ENCODE results near the gene NRP2. TPM values are rescaled to one million over a fixed set of nuclear protein-coding genes. Genes with fewer than 3 reads are reported as not detected.

Gene NRP2
- polyA plus RNA-seq, 1 donor = 63.7 TPM

DNA sequence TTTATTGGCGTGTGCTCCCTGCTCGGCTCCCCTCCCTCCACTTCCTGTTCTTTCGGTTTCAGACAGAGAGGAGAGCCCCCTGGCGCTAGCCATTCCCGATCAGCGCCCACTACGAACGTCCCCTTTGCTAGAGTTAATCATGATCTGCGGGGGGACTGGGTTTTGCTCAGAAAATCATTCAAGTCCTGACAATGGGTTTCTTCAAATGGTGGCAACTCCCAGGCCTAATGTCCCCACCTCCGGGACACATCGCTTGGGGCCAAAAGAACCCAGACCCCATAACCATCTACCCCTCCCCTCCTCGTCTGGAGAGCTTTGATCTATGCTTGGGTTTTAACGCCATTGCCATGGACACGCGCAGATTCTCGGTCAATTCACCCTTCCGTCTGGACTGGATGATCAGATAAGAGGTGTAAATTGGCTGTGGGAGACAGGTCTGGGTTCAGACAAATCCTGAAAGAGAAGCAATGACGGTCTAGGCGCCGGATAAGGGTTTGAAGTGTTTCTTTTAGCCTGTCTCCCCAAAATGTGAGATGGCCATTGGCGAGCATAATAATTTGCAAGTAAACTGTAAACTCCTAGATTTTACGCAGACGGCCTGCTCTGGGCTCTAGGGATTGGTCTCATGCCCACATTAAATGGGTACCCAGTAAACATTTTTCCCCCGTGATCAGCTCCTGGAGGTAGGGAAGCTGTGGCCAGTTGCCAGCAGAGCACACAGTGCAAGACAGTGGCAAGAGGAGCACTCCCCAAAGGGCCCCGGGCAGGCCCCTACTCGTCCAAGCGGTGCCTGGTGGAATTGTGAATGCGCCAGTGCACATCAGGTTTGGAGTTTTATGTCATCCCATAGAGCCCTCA is 4.7 kb downstream of the NRP2 start:
- no peak for DNase-seq

GRCh38 chr2:205687641-205687956 is 5.3 kb downstream of the NRP2 start:
- no peak for DNase-seq

DNA sequence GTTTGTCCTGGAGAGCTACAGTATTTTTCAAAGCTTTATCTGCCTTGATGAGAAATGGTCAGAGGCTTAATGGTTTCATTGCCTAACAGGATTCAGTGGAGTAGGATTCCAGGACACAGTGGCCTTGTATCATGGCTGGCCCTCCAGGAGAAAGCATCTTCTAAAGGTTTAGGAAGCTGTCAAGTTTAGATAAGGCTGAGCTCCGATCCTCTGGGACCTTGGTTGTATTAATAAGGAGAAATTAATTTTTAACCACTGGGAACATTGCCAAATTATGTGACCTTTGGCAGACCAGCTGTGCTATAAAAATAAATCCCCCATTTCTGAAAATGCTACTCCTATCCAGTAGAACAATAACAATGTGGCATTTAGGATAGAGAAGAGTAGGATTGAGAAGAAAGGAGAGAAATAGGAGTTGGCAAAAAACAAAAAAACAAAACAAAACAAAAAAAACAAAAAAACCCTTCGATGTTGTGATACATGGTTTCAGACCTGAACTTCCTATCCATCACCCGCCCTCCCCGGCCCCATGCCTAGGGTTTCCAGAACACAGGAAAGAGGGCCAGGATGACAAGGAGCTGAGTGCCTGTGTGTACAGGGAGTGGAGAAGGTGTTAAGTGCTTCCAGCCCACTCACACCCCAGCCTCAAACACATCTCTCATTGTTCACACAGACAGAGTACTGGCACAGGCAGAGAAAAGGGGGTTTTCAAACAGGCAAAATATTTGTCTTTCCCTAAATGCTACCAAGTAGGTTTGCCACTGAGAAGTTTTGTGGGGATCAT is 6.3 kb downstream of the NRP2 start:
- no peak for DNase-seq

DNA sequence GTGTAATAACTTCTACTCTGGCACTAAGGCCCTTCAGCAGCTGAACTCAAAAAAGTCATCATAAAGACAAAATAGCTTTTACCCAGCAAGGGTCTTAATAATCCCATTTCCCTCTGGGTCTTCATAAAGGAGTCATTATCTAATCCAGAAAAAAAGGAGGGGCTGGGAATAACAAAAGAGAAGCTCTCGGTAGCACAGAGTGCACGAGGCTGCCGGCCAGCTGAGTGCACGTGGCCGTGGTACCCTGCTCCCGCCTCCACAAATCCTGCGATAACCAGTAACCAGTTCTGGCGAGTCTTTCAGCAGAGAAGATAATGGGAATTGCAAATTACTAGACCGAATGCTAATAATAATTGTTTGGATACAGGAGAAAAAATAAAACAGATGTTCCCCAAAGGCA is 7.5 kb downstream of the NRP2 start:
- DNase-seq = no peak

- DNase-seq = no peak
These were observed 9.8 kb downstream of the NRP2 start for GRCh38 chr2:205692104-205692503.

DNA sequence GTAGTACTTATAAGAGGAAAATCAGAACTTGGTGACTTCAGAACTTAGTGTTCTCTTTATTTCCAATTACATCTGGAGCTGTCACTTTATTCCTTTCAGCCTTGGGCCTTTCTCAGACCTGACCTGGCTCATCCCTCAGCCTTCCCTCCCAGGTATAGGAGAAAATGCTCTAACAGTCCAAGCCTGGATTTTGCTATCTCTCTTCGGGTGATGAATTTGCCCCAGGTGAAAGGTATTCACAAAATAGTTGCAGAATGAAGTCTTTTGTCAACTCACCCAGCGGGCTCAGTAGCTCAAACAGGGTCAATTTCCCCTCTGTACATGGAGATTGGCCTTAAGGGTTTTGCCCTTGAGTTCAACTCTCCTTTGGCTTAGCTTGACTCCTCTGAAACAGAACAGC is 12.0 kb downstream of the NRP2 start:
- no peak for DNase-seq

- no peak for DNase-seq
These were observed 13.2 kb downstream of the NRP2 start for GRCh38 chr2:205695460-205695991.

DNA sequence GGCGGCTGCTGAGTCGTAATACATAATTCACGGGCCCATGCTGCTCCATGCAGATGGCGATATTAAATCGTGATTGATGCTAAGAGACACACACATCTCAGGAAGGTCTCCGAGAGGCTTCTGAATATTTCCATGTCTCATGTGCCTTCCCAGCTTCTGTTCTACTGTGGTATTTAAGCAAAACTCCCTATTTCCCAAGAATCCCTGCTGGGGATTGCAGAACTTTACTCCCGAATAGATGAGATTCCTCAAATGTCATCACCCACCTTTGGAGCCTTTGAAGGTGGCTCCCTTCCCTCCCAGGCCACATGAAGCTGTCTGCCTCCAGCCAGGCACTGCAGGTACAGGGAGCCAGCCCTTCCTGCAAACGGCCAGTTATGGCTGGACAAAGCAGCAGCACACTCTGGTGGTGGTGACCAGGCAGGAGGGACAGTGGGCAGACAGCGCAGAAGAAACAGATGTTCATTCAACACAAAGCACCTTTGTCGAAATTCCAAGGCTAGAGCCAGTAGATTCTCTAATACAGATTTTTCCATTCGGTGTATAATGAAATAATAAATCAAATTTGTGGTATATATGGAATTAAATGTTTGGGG is 14.1 kb downstream of the NRP2 start:
- no peak for DNase-seq

DNA sequence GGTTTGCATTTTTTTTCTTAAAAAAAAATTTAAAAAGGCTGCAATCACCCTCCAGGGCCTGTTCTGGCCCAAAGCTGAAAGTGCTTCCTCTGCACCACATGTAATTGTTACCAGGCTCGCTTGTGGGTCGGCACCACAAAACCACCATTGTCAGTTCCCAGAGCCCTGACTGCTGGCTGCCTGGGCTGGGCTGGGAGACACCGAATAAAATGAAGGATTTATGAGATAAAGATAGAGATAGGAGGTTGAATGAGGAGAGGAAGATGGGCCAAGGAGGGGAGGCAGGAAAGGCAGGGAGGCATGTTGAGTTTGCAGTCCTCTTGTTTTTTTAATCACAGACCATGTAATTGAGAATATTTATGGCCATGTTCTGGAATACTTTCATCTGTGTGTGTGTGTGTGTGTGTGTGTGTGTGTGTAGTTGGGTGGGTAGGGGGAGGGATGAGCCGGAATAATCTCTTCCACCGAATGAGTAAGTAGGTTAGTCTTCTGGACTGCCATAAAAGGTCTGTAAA is 14.7 kb downstream of the NRP2 start:
- no peak for DNase-seq

DNA sequence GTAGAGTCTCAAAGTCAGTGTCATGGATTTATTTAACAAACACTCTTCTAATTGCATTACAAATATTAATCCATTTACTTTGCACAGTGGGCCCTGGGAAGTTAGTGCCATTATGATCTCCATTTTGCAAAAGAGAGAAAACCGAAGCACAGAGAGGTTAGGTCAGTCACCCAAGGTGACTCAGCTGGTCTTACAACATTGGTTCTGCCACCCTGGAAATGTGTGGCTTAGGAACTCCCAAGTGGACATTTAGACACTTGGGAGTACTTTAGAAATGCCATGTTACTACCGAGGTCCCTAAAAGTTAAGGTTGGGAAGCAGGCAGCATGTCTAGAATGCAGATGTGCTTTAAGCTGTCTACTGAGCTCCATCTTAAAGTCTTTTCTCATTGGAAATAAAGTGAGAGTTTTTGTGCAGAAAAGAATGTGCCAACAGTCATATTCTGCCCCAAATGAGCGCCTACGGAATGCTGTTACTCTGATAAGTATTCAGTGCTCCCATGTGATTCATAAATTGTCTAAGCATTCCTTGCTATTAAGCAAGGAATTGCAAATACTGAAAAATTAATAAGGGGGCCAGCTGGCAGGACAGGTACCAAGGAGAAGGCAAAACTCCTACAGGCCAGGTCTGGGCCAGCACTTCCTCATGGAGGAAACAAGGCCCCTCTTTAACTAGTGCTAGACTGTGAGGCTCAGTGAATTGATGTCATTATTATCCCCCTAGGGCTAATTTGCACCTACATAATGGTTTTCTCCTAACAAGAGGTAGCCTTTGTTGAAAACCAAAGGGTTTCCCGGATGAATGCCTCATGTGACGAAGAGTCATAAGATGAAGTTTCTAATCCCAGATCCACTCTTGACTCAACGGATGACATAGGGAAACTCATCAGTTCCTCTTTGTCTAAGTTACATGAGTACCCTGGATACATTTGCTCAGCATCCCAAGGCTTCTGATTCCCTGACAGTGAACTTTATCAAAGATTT is 16.3 kb downstream of the NRP2 start:
- no peak for DNase-seq

DNA sequence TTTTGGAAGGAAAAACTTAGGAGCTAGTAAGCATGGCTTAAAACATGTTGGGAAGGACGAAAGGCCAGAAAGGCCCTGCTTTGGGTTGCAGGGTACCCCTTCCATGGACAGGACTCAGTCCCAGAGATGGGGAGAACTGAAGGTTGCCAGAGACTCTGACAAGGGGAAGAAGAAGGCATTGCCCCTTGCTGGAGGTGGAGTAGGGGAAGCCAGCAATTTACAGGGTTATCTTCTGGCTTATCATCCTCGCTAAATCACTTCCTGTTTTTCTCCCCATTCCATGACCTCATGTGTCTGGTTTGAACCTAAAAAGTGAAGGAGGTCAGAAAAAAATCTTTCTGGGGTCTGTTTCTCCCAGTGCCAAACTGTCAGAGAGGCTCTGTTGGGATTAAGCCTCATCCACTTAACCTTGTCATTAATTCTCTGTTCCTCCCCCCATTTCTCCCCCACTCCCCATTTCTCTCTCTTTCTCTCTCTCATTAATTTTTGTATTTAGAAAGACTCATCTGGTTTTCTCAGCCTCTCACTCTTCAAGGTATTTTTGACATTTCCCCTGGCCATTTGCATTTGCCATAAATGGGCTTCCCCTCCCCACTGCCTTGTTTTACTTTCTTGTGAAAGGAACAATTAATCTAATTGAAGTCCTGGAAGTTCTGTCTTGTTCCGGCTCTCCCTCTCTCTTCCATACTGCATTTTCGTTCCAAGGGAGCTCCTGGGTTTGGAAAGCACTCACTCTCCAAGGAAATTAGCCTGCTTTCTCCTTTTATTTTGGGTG is 17.4 kb downstream of the NRP2 start:
- DNase-seq = no peak

GRCh38 chr2:205700331-205701132 is 18.2 kb downstream of the NRP2 start:
- no peak for DNase-seq

GRCh38 chr2:205701509-205701908 is 19.2 kb downstream of the NRP2 start:
- DNase-seq = no peak

GRCh38 chr2:205702576-205702975 is 20.3 kb downstream of the NRP2 start:
- no peak for DNase-seq

- no peak for DNase-seq
These were observed 21.3 kb downstream of the NRP2 start for GRCh38 chr2:205703471-205704126.

- DNase-seq = no peak
These were observed 21.9 kb downstream of the NRP2 start for GRCh38 chr2:205704127-205704741.

DNA sequence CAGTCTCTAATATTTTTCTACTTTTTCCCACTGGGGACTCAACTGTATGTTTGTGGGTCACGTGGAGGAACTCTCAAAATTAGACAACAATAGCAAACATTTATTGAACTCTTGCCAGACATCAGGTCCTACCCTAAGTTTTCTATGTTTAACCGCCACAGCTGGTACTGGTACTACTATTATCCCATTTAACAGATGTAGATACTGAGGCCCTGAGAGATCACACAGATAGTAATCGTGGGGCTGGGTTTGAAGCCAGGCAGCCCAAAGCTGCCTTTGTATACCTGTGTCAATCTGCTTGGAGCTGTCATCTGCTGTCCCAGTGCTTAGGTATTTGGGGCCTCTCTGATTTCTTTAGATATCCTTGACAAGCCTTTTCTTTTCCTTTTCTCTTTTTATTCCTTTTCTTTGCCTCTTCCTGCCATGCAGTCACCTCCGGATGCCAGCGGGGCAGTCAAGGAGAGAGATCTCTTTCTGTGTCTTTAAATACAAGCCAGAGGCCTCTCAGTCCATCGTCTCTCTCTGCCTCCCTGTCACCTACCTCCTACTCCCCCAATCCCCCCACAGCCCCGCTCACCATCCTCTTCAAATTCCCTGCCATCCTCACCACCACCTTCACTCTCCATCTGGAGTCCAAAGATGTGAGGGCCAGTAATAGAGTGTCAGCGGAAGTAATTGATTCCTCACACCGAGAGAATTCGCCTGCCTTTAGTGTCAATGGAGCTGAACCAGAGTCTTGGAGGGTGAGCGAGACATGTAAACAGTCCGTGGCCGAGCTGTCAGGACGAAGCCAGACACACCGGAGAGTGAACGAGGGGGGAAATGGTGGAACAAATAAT is 23.4 kb downstream of the NRP2 start:
- DNase-seq = no peak
